SK-N-MC (cell line): Measurements from ENCODE around the gene CD93.

Experiments
- EZH2 ChIP-seq: fragments of 200-600 bp; sonication (generic); IDR thresholded peaks from one replicate; pipeline ENCODE4 v1.6.1; 2017; ENCODE audit warnings: antibody characterized with exemption
- POLR2AphosphoS5 ChIP-seq: IDR thresholded peaks from 2 replicates; pipeline ENCODE4 v1.6.1; 2012; ENCODE audit warnings: mild to moderate bottlenecking, low read depth, low read length, borderline replicate concordance

- TF ChIP-seq EZH2 (no peak), POLR2AphosphoS5 (no peak)
These were observed 10.9 kb upstream of the CD93 start for GRCh38 chr20:23096986-23097520.
